ENCODE measurements around the gene ANKRD30A.
"Not testable (repeated sequence)": the region's sequence is repeated elsewhere in the genome, so short reads cannot be mapped to it uniquely, and the experiment has no call there.

The ANKRD30A gene

DNA sequence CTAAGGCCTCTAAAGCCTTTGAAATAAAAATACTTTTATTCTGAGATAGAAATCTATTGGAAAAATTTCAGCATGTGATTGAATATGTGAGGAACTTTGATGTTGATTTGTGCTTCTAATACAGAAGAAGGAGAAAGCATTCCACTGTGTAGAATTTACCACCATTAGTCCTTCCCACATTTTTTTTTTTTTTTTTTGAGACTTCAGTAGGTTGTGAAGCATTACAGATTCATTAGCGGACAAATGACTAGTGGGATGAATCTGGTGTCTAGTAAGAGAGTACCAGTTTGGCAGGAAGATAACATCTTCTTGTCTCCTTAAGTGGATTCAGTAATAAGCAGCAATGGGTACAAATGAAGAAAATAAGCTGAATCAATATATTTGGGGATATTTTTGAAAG is 95.5 kb downstream of the ANKRD30A start:
- H3K36me3 Mint-ChIP-seq (ENCODE audit: insufficient read depth) = no peaks in the 10 kb centered on the region
- DNase-seq (ENCODE audit: low spot score in 2 of 2) = no peak
- H3K9me3 Mint-ChIP-seq = peaks cover 27% of the 10 kb centered on the region
- H3K27ac Mint-ChIP-seq (ENCODE audit: low read depth) = no peak overlapping the region
- H3K27me3 Mint-ChIP-seq = no peaks in the 10 kb centered on the region
- H3K4me3 Mint-ChIP-seq = no peak overlapping the region
- ATAC-seq (replicated peaks; ENCODE audit: extremely low read depth, poor library complexity, severe bottlenecking) = no peak
- no peaks in the 10 kb centered on the region for H3K4me1 Mint-ChIP-seq

DNA sequence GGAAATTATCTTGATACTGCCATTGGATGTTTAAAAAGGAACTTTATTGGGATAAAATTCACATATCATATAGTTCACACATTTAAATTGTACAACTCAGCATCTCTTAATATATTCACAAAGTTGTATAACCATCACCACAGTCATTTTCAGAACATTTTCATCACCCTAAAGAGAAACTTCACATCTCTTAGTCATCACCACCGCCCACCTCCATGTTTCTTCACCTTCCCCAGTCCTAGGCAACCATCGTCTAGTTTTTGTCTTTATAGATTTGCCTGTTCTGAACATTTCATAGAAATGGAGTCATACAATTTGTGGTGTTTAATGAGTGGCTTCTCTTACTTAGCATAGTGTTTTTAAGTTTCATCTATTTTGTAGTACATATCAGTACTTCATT is 96.6 kb downstream of the ANKRD30A start:
- Mint-ChIP-seq H3K4me3 (no peak overlapping the region), H3K27me3 (no peaks in the 10 kb centered on the region), H3K27ac (ENCODE audit: low read depth) (no peak overlapping the region), H3K9me3 (peaks cover 27% of the 10 kb centered on the region), H3K36me3 (ENCODE audit: insufficient read depth) (no peaks in the 10 kb centered on the region), H3K4me1 (no peaks in the 10 kb centered on the region)
- ATAC-seq (replicated peaks; ENCODE audit: extremely low read depth, poor library complexity, severe bottlenecking) = no peak
- no peak for DNase-seq (ENCODE audit: low spot score in 2 of 2)

DNA sequence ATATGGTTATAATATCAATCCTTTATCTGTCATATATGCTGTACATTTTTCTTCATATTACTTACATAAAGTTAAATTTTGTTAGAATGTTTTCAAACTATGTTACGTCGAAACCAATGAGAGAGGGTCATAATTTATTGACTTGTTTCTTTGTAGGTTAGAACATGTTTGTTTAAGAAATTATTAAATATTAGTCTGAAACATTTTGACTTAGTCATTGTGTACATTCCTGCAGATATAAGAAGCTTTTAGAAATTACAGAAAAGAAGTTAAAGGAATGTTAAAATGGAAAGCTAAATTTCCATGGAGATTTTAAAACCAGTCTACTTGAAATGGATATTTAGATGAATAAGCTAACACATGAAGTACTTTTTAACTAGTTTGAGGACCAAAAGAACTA is 99.8 kb downstream of the ANKRD30A start:
- H3K36me3 Mint-ChIP-seq (ENCODE audit: insufficient read depth) = no peaks in the 10 kb centered on the region
- DNase-seq (ENCODE audit: low spot score in 2 of 2) = no peak
- H3K4me1 Mint-ChIP-seq = no peaks in the 10 kb centered on the region
- H3K27ac Mint-ChIP-seq (ENCODE audit: low read depth) = no peak overlapping the region
- peaks cover 19% of the 10 kb centered on the region for H3K9me3 Mint-ChIP-seq
- H3K4me3 Mint-ChIP-seq = no peak overlapping the region
- ATAC-seq (replicated peaks; ENCODE audit: extremely low read depth, poor library complexity, severe bottlenecking) = no peak
- H3K27me3 Mint-ChIP-seq = no peaks in the 10 kb centered on the region

DNA sequence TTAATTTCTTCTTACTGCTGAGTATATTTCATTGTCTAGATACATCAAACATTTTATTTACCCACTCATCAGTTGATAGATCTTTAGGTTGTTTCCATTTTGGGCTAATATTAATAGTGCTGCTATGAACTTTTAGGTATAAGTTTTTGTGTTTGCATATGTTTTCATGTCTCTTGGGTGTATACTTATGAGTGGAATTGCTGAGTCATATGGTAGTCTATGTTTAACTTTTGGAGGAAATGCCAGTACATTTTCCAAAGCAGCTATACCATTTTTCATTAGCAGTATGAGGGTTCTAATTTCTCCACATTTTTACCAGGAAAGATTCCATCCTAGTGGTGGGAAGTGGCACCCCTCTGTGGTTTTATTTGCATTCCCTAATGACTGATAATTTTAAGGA is 101.1 kb downstream of the ANKRD30A start:
- no peak overlapping the region for H3K27ac Mint-ChIP-seq (ENCODE audit: low read depth)
- peaks cover 15% of the 10 kb centered on the region for H3K9me3 Mint-ChIP-seq
- H3K27me3 Mint-ChIP-seq = no peaks in the 10 kb centered on the region
- H3K36me3 Mint-ChIP-seq (ENCODE audit: insufficient read depth) = no peaks in the 10 kb centered on the region
- DNase-seq (ENCODE audit: low spot score in 2 of 2) = no peak
- no peak overlapping the region for H3K4me3 Mint-ChIP-seq
- H3K4me1 Mint-ChIP-seq = no peaks in the 10 kb centered on the region
- no peak for ATAC-seq (replicated peaks; ENCODE audit: extremely low read depth, poor library complexity, severe bottlenecking)

DNA sequence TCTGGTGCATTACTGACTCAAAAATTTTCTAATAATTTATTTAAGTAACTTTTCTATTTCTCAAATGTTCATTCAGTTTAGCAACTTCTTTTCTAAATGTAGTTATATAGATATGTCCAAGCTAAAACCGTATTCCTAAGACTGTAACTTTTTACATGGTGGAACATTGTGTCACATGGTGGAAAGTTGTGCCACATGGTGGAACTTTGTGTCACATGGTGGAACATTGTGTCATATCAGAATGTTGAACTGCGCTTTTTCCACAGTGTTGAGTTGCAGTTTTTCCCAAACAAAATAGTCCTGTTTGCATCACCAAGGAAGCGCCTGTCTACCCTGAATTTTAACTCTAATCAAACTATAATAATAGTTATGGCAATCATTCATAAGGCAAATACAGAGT is 109.3 kb downstream of the ANKRD30A start:
- no peak overlapping the region for H3K4me3 Mint-ChIP-seq
- H3K9me3 Mint-ChIP-seq = peaks cover 7% of the 10 kb centered on the region
- no peaks in the 10 kb centered on the region for H3K27me3 Mint-ChIP-seq
- H3K4me1 Mint-ChIP-seq = no peaks in the 10 kb centered on the region
- ATAC-seq (replicated peaks; ENCODE audit: extremely low read depth, poor library complexity, severe bottlenecking) (no peak), DNase-seq (ENCODE audit: low spot score in 2 of 2) (no peak)
- no peaks in the 10 kb centered on the region for H3K36me3 Mint-ChIP-seq (ENCODE audit: insufficient read depth)
- H3K27ac Mint-ChIP-seq (ENCODE audit: low read depth) = no peak overlapping the region

DNA sequence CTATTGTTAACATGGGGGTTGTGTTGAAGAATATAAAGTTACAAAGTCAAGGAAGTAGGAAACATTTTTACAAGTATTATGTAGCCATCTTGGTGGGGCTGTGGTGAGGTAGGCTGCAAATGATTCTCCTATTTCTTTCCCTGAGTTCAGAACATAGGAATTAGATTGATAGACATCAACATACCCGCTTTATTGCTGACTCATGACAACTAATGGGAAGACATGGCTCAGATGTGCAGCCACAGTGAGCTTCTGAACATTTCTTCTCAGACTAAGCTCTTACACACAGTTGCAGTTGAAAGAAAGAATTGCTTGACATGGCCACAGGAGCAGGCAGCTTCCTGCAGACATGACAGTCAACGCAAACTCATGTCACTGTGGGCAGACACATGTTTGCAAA is 110.7 kb downstream of the ANKRD30A start:
- H3K27me3 Mint-ChIP-seq = no peaks in the 10 kb centered on the region
- no peak for DNase-seq (ENCODE audit: low spot score in 2 of 2)
- no peak overlapping the region for H3K27ac Mint-ChIP-seq (ENCODE audit: low read depth)
- peaks cover 12% of the 10 kb centered on the region for H3K9me3 Mint-ChIP-seq
- no peak overlapping the region for H3K4me3 Mint-ChIP-seq
- no peaks in the 10 kb centered on the region for H3K4me1 Mint-ChIP-seq
- no peaks in the 10 kb centered on the region for H3K36me3 Mint-ChIP-seq (ENCODE audit: insufficient read depth)
- ATAC-seq (replicated peaks; ENCODE audit: extremely low read depth, poor library complexity, severe bottlenecking) = no peak

DNA sequence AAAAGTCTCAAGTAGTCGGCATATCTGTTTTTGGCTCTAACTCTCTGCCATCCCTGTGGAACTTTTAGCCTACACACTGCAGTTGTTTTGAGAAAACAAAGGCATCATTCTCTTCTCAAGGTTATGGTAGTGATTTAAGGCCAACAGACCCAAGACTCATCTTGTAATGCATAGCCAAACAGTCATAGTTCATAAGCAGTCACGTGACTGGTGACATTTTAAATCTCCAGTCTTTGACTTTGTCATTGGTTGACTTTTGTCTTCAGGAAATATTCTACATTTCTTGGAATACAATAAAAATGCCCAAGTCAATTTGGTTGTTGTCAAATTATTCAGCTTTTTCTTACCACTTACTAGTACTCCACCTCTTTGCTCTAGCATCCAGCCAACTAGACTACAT is 114.8 kb downstream of the ANKRD30A start:
- Mint-ChIP-seq H3K27me3 (no peaks in the 10 kb centered on the region), H3K27ac (ENCODE audit: low read depth) (no peak overlapping the region), H3K4me3 (no peak overlapping the region), H3K36me3 (ENCODE audit: insufficient read depth) (no peaks in the 10 kb centered on the region), H3K9me3 (peaks cover 21% of the 10 kb centered on the region), H3K4me1 (no peaks in the 10 kb centered on the region)
- DNase-seq (ENCODE audit: low spot score in 2 of 2) (no peak), ATAC-seq (replicated peaks; ENCODE audit: extremely low read depth, poor library complexity, severe bottlenecking) (no peak)

DNA sequence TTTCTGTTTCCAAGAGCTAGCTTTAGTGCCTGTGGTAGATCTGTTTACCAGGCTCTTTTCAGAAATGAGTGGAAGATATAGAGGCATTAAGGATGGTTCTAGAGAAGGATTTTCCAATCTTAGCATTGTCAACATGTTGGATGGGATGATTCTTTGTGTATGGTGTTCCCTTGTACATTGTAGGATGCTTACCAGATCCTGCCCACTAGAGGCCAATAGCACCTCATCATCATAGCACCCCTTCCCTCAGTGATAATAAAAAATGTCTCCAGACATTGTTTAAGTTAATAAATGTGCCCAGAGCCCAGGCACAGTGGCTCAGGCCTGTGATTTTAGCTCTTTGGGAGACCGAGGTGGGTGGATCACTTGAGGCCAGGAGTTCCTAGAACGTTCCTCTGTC is 121.2 kb downstream of the ANKRD30A start:
- H3K4me3 Mint-ChIP-seq = no peak overlapping the region
- H3K36me3 Mint-ChIP-seq (ENCODE audit: insufficient read depth) = no peaks in the 10 kb centered on the region
- no peak overlapping the region for H3K27ac Mint-ChIP-seq (ENCODE audit: low read depth)
- ATAC-seq (replicated peaks; ENCODE audit: extremely low read depth, poor library complexity, severe bottlenecking) (no peak), DNase-seq (ENCODE audit: low spot score in 2 of 2) (no peak)
- H3K27me3 Mint-ChIP-seq = no peaks in the 10 kb centered on the region
- H3K4me1 Mint-ChIP-seq = no peaks in the 10 kb centered on the region
- peaks cover 8% of the 10 kb centered on the region for H3K9me3 Mint-ChIP-seq

DNA sequence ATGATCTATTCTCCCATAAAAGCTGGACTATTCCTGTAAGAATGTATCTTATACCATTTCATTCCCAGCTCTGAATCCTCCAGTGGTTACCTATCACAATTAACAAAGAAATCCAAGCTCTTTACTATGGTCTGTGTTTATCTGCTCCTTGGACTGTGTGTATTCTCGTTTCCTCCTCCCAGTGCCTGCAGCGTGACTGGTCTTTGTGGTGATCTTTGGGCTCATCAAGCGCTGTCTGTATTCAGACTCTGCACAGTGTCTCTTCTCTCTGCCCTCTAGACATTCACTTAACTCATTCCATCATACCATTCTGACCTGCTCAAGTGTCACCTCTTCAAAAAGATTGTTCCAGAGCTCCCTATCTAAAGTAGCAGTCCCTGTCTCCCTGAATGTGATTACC is 130.4 kb downstream of the ANKRD30A start:
- H3K27ac Mint-ChIP-seq (ENCODE audit: low read depth); ATAC-seq (replicated peaks; ENCODE audit: extremely low read depth, poor library complexity, severe bottlenecking); H3K4me3 Mint-ChIP-seq; DNase-seq (ENCODE audit: low spot score in 2 of 2); H3K36me3 Mint-ChIP-seq (ENCODE audit: insufficient read depth); H3K4me1 Mint-ChIP-seq; H3K27me3 Mint-ChIP-seq: not testable (repeated sequence)
- peaks cover 24% of the 10 kb centered on the region for H3K9me3 Mint-ChIP-seq

DNA sequence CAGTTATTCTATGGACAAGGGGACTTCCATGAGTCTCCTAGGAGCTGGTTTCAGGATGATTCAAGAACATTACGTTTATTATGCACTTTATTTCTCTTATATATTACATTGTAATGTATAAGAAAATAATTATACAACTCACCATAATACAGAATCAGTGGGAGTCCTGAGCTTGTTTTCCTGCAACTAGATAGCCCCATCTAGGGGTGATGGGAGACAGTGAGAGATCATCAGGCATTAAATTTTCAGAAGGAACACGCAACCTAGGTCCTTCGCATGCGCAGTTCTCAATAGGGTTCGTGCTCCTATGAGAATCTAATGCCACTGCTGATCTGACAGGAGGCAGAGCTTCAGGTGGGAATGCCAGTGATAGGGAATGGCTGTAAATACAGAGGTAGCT is 137.9 kb downstream of the ANKRD30A start:
- no peak for DNase-seq (ENCODE audit: low spot score in 2 of 2)
- Mint-ChIP-seq H3K36me3 (ENCODE audit: insufficient read depth) (peaks cover 2% of the 10 kb centered on the region), H3K27ac (ENCODE audit: low read depth) (no peak overlapping the region), H3K9me3 (peaks cover 15% of the 10 kb centered on the region), H3K27me3 (no peaks in the 10 kb centered on the region), H3K4me1 (no peaks in the 10 kb centered on the region), H3K4me3 (no peak overlapping the region)
- no peak for ATAC-seq (replicated peaks; ENCODE audit: extremely low read depth, poor library complexity, severe bottlenecking)

DNA sequence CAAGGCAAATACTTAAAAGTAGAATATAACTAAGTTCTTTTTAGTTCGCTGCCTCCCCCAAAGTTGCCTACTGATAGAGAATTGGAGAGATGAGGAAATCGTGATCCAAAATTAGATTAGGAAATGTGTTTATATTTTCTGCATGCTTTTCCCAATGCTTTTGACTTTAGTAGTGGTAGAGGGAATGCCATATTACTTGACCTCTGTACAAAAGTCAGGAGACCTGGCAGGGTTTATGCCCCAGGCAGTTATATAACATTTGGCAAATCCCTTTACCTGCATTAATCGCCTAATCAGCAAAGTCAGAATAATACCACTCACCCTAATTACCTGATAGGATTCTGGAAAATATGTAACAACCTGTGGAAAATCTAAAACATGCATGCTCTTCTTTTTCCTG is 142.9 kb downstream of the ANKRD30A start:
- ATAC-seq (replicated peaks; ENCODE audit: extremely low read depth, poor library complexity, severe bottlenecking) = no peak
- H3K27me3 Mint-ChIP-seq = no peaks in the 10 kb centered on the region
- no peak overlapping the region for H3K27ac Mint-ChIP-seq (ENCODE audit: low read depth)
- H3K4me1 Mint-ChIP-seq = no peaks in the 10 kb centered on the region
- no peak for DNase-seq (ENCODE audit: low spot score in 2 of 2)
- H3K4me3 Mint-ChIP-seq = no peak overlapping the region
- peaks cover 2% of the 10 kb centered on the region for H3K36me3 Mint-ChIP-seq (ENCODE audit: insufficient read depth)
- peaks cover 12% of the 10 kb centered on the region for H3K9me3 Mint-ChIP-seq

DNA sequence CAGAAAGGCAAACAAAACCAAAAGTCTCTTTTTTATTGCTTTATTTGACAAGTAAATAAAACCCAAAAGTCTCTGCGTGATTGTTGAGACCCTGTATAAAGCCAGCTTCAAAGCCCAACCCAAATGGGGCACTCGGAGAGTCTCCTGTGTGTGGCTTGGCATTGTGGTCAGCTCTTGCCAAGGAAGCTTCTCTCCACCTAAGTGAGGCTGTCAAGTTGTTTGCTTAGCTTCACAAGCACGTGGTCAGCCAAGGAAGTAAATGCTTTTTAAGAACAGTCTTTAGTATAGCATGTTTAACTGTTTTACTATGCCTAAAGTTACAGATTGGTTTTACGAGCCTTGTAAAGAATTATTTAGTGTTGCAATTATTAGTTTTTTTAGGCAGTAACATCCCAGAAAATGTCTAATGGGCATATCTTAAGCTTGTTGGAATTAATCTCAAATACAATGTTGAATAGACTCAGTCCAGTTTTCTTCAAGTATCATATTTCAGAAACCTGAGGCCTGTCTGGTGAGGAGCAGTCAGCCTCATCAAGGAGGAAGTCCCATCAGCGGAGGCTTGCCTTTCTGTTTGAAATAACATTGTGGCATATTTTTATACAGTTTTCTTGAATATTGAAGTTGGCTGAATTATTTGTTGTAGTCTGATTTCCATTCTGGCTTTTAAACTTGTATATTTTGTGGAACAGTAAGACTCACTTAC is 144.3 kb downstream of the ANKRD30A start:
- no peaks in the 10 kb centered on the region for H3K36me3 Mint-ChIP-seq (ENCODE audit: insufficient read depth)
- H3K27me3 Mint-ChIP-seq = no peaks in the 10 kb centered on the region
- H3K4me1 Mint-ChIP-seq = no peaks in the 10 kb centered on the region
- peaks cover 6% of the 10 kb centered on the region for H3K9me3 Mint-ChIP-seq
- DNase-seq (ENCODE audit: low spot score in 2 of 2) (no peak), ATAC-seq (replicated peaks; ENCODE audit: extremely low read depth, poor library complexity, severe bottlenecking) (no peak)
- H3K4me3 Mint-ChIP-seq = no peak overlapping the region
- H3K27ac Mint-ChIP-seq (ENCODE audit: low read depth) = no peak overlapping the region

DNA sequence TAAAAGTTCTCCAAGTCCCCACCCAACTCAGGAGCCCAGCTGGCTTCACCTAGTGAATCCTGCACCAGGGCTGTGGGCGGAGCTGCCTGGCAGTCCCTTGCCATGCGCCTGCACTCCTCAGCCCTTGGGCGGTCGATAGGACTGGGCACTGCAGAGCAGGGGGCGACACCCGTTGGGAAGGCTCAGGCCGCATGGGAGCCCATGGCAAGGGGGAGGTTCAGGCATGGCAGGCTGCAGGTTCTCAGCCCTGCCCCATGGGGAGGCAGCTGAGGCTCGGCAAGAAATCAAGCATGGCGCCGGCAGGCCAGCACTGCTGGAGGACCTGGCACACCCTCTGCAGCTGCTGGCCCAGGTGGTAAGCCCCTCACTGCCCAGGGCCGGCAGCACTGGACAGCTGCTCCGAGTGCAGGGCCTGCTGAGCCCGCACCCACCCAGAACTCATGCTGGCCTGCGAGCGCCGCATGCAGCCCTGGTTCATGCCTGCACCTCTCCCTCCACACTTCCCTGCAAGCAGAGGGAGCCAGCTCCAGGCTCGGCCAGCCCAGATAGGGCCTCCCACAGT is 149.9 kb downstream of the ANKRD30A start:
- Mint-ChIP-seq H3K27me3 (no peaks in the 10 kb centered on the region), H3K27ac (ENCODE audit: low read depth) (no peak overlapping the region), H3K36me3 (ENCODE audit: insufficient read depth) (peaks cover 1% of the 10 kb centered on the region), H3K9me3 (peaks cover 18% of the 10 kb centered on the region), H3K4me1 (no peaks in the 10 kb centered on the region), H3K4me3 (no peak overlapping the region)
- ATAC-seq (replicated peaks; ENCODE audit: extremely low read depth, poor library complexity, severe bottlenecking) (no peak), DNase-seq (ENCODE audit: low spot score in 2 of 2) (no peak)

All from central memory CD8-positive, alpha-beta T cell (primary cell).